Measurements from ENCODE around the gene TENM4.

- TF ChIP-seq POLR2A (IDR thresholded peaks at IDR 0.05; ENCODE audit: insufficient read depth in 1 of 2, low read depth in 2 of 2, low read length in 2 of 2) (no peak), ZNF281 (CRISPR knock-in tag; IDR thresholded peaks at IDR 0.05; ENCODE audit: borderline replicate concordance) (no peak), RBFOX2 (IDR thresholded peaks at IDR 0.05; ENCODE audit: low read depth, low read length) (no peak), ZNF572 (CRISPR knock-in tag; IDR thresholded peaks at IDR 0.05) (no peak), POLR2AphosphoS5 (IDR thresholded peaks at IDR 0.05; ENCODE audit: low read depth, low read length) (no peak), HCFC1 (IDR thresholded peaks at IDR 0.05; ENCODE audit: low read depth, low read length) (no peak), POLR2AphosphoS2 (IDR thresholded peaks at IDR 0.05; ENCODE audit: low read depth, low read length) (no peak), ZNF207 (IDR thresholded peaks at IDR 0.05; ENCODE audit: borderline replicate concordance) (no peak), TP53 (CRISPR knock-in tag; conservative IDR thresholded peaks at IDR 0.05) (no peak), ZNF776 (CRISPR knock-in tag; IDR thresholded peaks at IDR 0.05) (no peak), CTCF (CRISPR knock-in tag; IDR thresholded peaks at IDR 0.05) (no peak), SP2 (CRISPR knock-in tag; IDR thresholded peaks at IDR 0.05) (no peak), ARID2 (CRISPR knock-in tag; IDR thresholded peaks at IDR 0.05; ENCODE audit: borderline replicate concordance) (no peak), SMC3 (IDR thresholded peaks at IDR 0.05; ENCODE audit: low read length) (no peak)
These were observed 667.3 kb downstream of the TENM4 start for GRCh38 chr11:78773492-78773891.

All from HepG2 (cell line).